GM06990 (cell line): ENCODE results near the gene APBB2.

Experiments
- DNase-seq: peaks from one replicate; pipeline ENCODE4 v3.0.0-alpha.2; 2011; ENCODE audit not compliant: insufficient read length; ENCODE audit errors: extremely low read depth
- H3K27me3 ChIP-seq: replicated peaks from 2 replicates; pipeline ENCODE4 v1.6.0; 2011; ENCODE audit warnings: low read length; ENCODE audit not compliant: control insufficient read depth, insufficient read depth
- H3K36me3 ChIP-seq: 2 replicates; pipeline ENCODE4 v1.5.1; 2011; ENCODE audit warnings: low read length; ENCODE audit not compliant: control insufficient read depth, insufficient read depth
- H3K4me3 ChIP-seq: replicated peaks from 2 replicates; pipeline ENCODE4 v1.5.1; 2011; ENCODE audit warnings: low read depth, mild to moderate bottlenecking, control low read depth, low read length
- CTCF ChIP-seq: IDR thresholded peaks from 2 replicates; pipeline ENCODE4 v1.5.1; 2011; ENCODE audit warnings: low read length, control low read depth, mild to moderate bottlenecking, inconsistent platforms; ENCODE audit not compliant: insufficient read depth, poor library complexity, severe bottlenecking

Gene APBB2

GRCh38 chr4:41209901-41210300 is 4.4 kb downstream of the APBB2 start:
- H3K27me3 ChIP-seq: no peaks in the 10 kb centered on the region
- no peak for DNase-seq
- no peak overlapping the region for H3K4me3 ChIP-seq
- no peak for TF ChIP-seq CTCF
- no peaks in the 10 kb centered on the region for H3K36me3 ChIP-seq

GRCh38 chr4:41209187-41209586 is 5.2 kb downstream of the APBB2 start:
- no peaks in the 10 kb centered on the region for H3K27me3 ChIP-seq
- TF ChIP-seq CTCF: no peak
- H3K36me3 ChIP-seq: no peaks in the 10 kb centered on the region
- no peak overlapping the region for H3K4me3 ChIP-seq
- DNase-seq: no peak

- Histone ChIP-seq H3K4me3 (no peak overlapping the region), H3K27me3 (no peaks in the 10 kb centered on the region), H3K36me3 (no peaks in the 10 kb centered on the region)
- no peak for TF ChIP-seq CTCF
- DNase-seq: no peak
These were observed 7.0 kb downstream of the APBB2 start for GRCh38 chr4:41207291-41207831.

GRCh38 chr4:41205854-41206460 is 8.4 kb downstream of the APBB2 start:
- no peak for TF ChIP-seq CTCF
- Histone ChIP-seq H3K4me3 (no peak overlapping the region), H3K27me3 (no peaks in the 10 kb centered on the region), H3K36me3 (no peaks in the 10 kb centered on the region)
- no peak for DNase-seq

- H3K4me3 ChIP-seq: no peak overlapping the region
- no peak for DNase-seq
- TF ChIP-seq CTCF: no peak
- H3K27me3 ChIP-seq: no peaks in the 10 kb centered on the region
- H3K36me3 ChIP-seq: no peaks in the 10 kb centered on the region
These were observed 9.2 kb downstream of the APBB2 start for GRCh38 chr4:41205130-41205529.
